ENCODE data around the gene ZNF516. TPM values are rescaled to one million over a fixed set of nuclear protein-coding genes. Genes with fewer than 3 reads are reported as not detected.

Gene ZNF516
- total and polyA plus RNA-seq, 2 of the 4 experiments (the other 2 are of a cell fraction) = 7.9 to 16.9 TPM

DNA sequence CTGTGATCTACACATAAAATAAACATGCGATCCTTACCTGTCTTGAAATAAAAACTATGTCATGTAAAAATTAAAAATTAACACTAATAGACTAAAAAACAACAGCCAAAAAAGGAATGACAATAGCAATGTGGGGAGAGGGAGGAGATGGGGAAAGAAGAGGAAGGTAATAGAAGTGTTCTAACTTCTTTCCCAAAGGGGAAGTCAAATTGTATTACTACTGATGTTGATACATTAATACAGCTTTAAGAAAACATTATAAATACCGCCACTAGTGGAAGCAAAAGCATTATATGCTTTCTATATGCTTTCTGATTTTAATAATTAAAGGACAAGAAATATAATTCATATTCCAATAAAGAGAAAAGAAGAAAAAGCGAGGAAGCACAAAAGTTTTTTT, 22.2 kb downstream of the ZNF516 start:
- Histone ChIP-seq H3K9me3 (ENCODE audit: control insufficient read depth, insufficient read depth, low read length) (no peaks in the 10 kb centered on the region), H2BK15ac (ENCODE audit: low read depth, low read length) (no peak overlapping the region), H3K18ac (ENCODE audit: low read depth, low read length) (no peak overlapping the region), H3K4me3 (ENCODE audit: insufficient read depth, low read depth, low read length) (no peak overlapping the region), H3K36me3 (ENCODE audit: control insufficient read depth, insufficient read depth, low read length) (peaks cover 8% of the 10 kb centered on the region; the same call in 1 of the 2 replicates), H3K4ac (ENCODE audit: low read depth, low read length) (no peak overlapping the region), H4K91ac (ENCODE audit: insufficient read depth, low read depth, low read length) (no peak overlapping the region), H3K79me1 (ENCODE audit: low read depth in 1 of 2, low read length in 2 of 2) (peaks cover 37 to 60% of the 10 kb centered on the region in 2 experiments), H3K27ac (ENCODE audit: insufficient read depth, low read length) (no peak overlapping the region), H4K8ac (ENCODE audit: low read depth in 2 of 2, low read length in 2 of 2) (no peak overlapping the region), H2AK9ac (replicated peaks; ENCODE audit: low read depth, low read length, poor library complexity) (no peak overlapping the region), H4K20me1 (ENCODE audit: insufficient read depth, low read length) (peaks cover 43% of the 10 kb centered on the region), H2AK5ac (ENCODE audit: low read depth, low read length) (no peak overlapping the region), H2AFZ (replicated peaks; ENCODE audit: low read length, poor library complexity) (no peak overlapping the region), H3K56ac (ENCODE audit: extremely low read depth, insufficient read depth, low read length) (no peak overlapping the region), H3K4me2 (ENCODE audit: low read depth, low read length) (no peak overlapping the region), H3K9me1 (ENCODE audit: insufficient read depth, low read length) (peaks cover 25% of the 10 kb centered on the region), H2BK120ac (ENCODE audit: low read depth, low read length) (no peak overlapping the region), H3K27me3 (ENCODE audit: control insufficient read depth, insufficient read depth, low read length) (no peaks in the 10 kb centered on the region), H3K14ac (replicated peaks; ENCODE audit: low read depth, low read length) (no peak overlapping the region), H3K9ac (ENCODE audit: low read depth, low read length) (no peak overlapping the region), H2BK20ac (ENCODE audit: low read depth, low read length) (no peak overlapping the region), H4K5ac (ENCODE audit: low read depth, low read length) (no peak overlapping the region), H3K4me1 (ENCODE audit: control insufficient read depth, insufficient read depth, low read length) (peaks cover 20% of the 10 kb centered on the region), H3K23ac (ENCODE audit: low read depth, low read length) (no peak overlapping the region), H2BK5ac (ENCODE audit: low read depth, low read length, poor library complexity, severe bottlenecking) (no peak overlapping the region)
- DNase-seq (no peak), ATAC-seq (ENCODE audit: low read depth) (no peak)
- dilution Hi-C loops (cut with HindIII; ENCODE audit: low sequenced_read_pairs, unreplicated experiment) (no loop called here), intact Hi-C loops (cut with micrococcal nuclease) (no loop called here), in situ Hi-C loops (cut with MboI; ENCODE audit: low sequenced_read_pairs) (loop anchor here (25.0 kb wide), 1 partner anchor 639 kb away; no protein-coding TSS in a partner anchor)
- ChIA-PET POLR2A (ENCODE audit: unreplicated experiment) (no interaction called here), CTCF (no interaction called here)
- TF ChIP-seq RFX5 (IDR thresholded peaks at IDR 0.05; ENCODE audit: low read depth, low read length) = no peak
- TF ChIP-seq RCOR1 (IDR thresholded peaks at IDR 0.05; ENCODE audit: insufficient replicate concordance, low read length) = no peak
- no peak for TF ChIP-seq MXI1 (IDR thresholded peaks at IDR 0.05; ENCODE audit: borderline replicate concordance, low read depth, low read length)
- TF ChIP-seq MAFK (IDR thresholded peaks at IDR 0.05; ENCODE audit: low read depth, low read length) = no peak
- TF ChIP-seq, protein P1, sequence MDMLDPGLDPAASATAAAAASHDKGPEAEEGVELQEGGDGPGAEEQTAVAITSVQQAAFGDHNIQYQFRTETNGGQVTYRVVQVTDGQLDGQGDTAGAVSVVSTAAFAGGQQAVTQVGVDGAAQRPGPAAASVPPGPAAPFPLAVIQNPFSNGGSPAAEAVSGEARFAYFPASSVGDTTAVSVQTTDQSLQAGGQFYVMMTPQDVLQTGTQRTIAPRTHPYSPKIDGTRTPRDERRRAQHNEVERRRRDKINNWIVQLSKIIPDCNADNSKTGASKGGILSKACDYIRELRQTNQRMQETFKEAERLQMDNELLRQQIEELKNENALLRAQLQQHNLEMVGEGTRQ (IDR thresholded peaks at IDR 0.05; ENCODE audit: low read depth, low read length) = no peak
- TF ChIP-seq, protein P2, sequence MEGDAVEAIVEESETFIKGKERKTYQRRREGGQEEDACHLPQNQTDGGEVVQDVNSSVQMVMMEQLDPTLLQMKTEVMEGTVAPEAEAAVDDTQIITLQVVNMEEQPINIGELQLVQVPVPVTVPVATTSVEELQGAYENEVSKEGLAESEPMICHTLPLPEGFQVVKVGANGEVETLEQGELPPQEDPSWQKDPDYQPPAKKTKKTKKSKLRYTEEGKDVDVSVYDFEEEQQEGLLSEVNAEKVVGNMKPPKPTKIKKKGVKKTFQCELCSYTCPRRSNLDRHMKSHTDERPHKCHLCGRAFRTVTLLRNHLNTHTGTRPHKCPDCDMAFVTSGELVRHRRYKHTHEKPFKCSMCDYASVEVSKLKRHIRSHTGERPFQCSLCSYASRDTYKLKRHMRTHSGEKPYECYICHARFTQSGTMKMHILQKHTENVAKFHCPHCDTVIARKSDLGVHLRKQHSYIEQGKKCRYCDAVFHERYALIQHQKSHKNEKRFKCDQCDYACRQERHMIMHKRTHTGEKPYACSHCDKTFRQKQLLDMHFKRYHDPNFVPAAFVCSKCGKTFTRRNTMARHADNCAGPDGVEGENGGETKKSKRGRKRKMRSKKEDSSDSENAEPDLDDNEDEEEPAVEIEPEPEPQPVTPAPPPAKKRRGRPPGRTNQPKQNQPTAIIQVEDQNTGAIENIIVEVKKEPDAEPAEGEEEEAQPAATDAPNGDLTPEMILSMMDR (conservative IDR thresholded peaks at IDR 0.05; ENCODE audit: low read depth, low read length) = no peak
- TF ChIP-seq SMC3 (IDR thresholded peaks at IDR 0.05; ENCODE audit: low read depth, low read length) = no peak
- BruUV-seq (replicated peaks) = no TSS peak
- no CpG with 5 or more reads among the region's 3 CpGs for WGBS, 2 experiments (ENCODE audit: extremely low coverage in 2 of 2, insufficient read length in 1 of 2)
